ENCODE data around the gene WFS1. TPM values are rescaled to one million over a fixed set of nuclear protein-coding genes. Genes with fewer than 3 reads are reported as not detected.

Gene WFS1
- total and polyA plus RNA-seq, 2 of the 13 experiments (the other 11 are each of a cell fraction or from before 2014, with no cell fraction given), result 39.1 to 42.2 TPM

DNA sequence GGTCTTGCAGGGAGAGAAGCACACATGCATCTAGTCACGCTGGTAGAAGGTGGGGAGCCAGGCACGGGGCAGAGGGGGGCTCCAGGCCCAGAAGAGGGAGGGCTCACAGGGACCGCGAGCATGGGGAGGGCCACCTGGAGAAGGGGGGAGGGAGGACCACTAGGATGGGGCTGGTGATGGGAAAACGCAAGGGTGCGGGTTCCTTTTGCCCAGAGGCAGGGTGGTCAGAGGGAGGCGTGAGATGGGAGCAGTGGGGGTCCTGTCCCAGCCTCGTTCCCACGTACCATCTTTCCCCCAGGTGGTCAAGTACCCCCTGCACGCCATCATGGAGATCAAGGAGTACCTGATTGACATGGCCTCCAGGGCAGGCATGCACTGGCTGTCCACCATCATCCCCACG is 30.7 kb downstream of the WFS1 start:
- no peaks in the 10 kb centered on the region for H3K27me3 ChIP-seq (ENCODE audit: control insufficient read depth in 1 of 2, insufficient read depth in 2 of 2, low read length in 2 of 2)
- intact Hi-C loops (cut with micrococcal nuclease; ENCODE audit: unreplicated experiment) (no loop called here), in situ Hi-C loops (cut with HindIII; ENCODE audit: extremely low pct_ligation_motif_present, low pct_unique_long_range_greater_than_20kb) (no loop called here)
- H3K4me2 ChIP-seq (ENCODE audit: low read depth, low read length), result no peak overlapping the region
- H2AFZ ChIP-seq (ENCODE audit: low read length), result no peak overlapping the region
- H3K9me3 ChIP-seq (ENCODE audit: low read length), result no peaks in the 10 kb centered on the region
- H3K27ac ChIP-seq (ENCODE audit: extremely low read length, insufficient read depth, low read length), result no peak overlapping the region
- H4K20me1 ChIP-seq (ENCODE audit: insufficient read depth, low read length), result no peaks in the 10 kb centered on the region
- POLR2A ChIA-PET, result interaction anchor here (1.0 kb wide), 1 partner anchor 9 kb away, joined by 3 read pairs; no protein-coding TSS in a partner anchor
- peaks cover 41 to 60% of the 10 kb centered on the region in 2 experiments for H3K36me3 ChIP-seq (replicated peaks in 1 of 2; ENCODE audit: control insufficient read depth in 1 of 2, insufficient read depth in 2 of 2, low read length in 2 of 2)
- WGBS (ENCODE audit: low lambda C conversion rate), result 89% methylated on average over 11 of the region's 11 CpGs
- no peaks in the 10 kb centered on the region for H3K4me1 ChIP-seq (ENCODE audit: insufficient read depth, low read length)
- BruUV-seq (replicated peaks), result no TSS peak
- DNase-seq (ENCODE audit: low spot score) (no peak), ATAC-seq (no peak), FAIRE-seq (no peak)
- H3K9ac ChIP-seq (ENCODE audit: insufficient read depth, low read depth, low read length), result no peak overlapping the region
- H3K79me2 ChIP-seq (ENCODE audit: insufficient read depth, low read length), result no peaks in the 10 kb centered on the region
- no peak overlapping the region for H3K4me3 ChIP-seq (replicated peaks in 1 of 3; ENCODE audit: insufficient read depth in 1 of 3, low read depth in 2 of 3, low read length in 3 of 3)
- CTCF ChIA-PET (ENCODE audit: low intra/inter-chr PET ratio, low total read pairs), result no interaction called here
- no peak for TF ChIP-seq PRMT3 (CRISPR knock-in tag; IDR thresholded peaks at IDR 0.05; ENCODE audit: borderline replicate concordance, low read depth)
- TF ChIP-seq, protein P1, sequence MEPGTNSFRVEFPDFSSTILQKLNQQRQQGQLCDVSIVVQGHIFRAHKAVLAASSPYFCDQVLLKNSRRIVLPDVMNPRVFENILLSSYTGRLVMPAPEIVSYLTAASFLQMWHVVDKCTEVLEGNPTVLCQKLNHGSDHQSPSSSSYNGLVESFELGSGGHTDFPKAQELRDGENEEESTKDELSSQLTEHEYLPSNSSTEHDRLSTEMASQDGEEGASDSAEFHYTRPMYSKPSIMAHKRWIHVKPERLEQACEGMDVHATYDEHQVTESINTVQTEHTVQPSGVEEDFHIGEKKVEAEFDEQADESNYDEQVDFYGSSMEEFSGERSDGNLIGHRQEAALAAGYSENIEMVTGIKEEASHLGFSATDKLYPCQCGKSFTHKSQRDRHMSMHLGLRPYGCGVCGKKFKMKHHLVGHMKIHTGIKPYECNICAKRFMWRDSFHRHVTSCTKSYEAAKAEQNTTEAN (CRISPR knock-in tag; conservative IDR thresholded peaks at IDR 0.05), result no peak
- no peak for TF ChIP-seq KDM5B (CRISPR knock-in tag; IDR thresholded peaks at IDR 0.05; ENCODE audit: borderline replicate concordance)
- TF ChIP-seq ZNF367 (CRISPR knock-in tag; IDR thresholded peaks at IDR 0.05; ENCODE audit: borderline replicate concordance), result no peak
- no peak for TF ChIP-seq IRF2 (CRISPR knock-in tag; IDR thresholded peaks at IDR 0.05)
- TF ChIP-seq, protein P2, sequence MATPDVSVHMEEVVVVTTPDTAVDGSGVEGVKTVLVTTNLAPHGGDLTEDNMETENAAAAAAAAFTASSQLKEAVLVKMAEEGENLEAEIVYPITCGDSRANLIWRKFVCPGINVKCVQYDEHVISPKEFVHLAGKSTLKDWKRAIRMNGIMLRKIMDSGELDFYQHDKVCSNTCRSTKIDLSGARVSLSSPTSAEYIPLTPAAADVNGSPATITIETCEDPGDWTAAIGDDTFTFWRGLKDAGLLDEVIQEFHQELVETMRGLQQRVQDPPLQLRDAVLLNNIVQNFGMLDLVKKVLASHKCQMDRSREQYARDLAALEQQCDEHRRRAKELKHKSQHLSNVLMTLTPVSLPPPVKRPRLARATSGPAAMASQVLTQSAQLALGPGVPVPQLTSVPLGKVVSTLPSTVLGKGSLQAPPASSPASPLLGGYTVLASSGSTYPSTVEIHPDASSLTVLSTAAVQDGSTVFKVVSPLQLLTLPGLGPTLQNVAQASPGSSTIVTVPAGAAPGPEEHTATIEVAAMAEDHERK (CRISPR knock-in tag; IDR thresholded peaks at IDR 0.05; ENCODE audit: low read depth), result no peak
- no peak for TF ChIP-seq TBX3 (IDR thresholded peaks at IDR 0.05; ENCODE audit: borderline replicate concordance)
- TF ChIP-seq ZNF605 (CRISPR knock-in tag; IDR thresholded peaks at IDR 0.05), result no peak
- TF ChIP-seq XBP1 (CRISPR knock-in tag; IDR thresholded peaks at IDR 0.05), result no peak
- TF ChIP-seq, protein P3, sequence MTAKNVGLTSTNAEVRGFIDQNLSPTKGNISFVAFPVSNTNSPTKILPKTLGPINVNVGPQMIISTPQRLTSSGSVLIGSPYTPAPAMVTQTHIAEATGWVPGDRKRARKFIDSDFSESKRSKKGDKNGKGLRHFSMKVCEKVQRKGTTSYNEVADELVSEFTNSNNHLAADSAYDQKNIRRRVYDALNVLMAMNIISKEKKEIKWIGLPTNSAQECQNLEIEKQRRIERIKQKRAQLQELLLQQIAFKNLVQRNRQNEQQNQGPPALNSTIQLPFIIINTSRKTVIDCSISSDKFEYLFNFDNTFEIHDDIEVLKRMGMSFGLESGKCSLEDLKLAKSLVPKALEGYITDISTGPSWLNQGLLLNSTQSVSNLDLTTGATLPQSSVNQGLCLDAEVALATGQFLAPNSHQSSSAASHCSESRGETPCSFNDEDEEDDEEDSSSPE (CRISPR knock-in tag; IDR thresholded peaks at IDR 0.05), result no peak
- no peak for TF ChIP-seq ZNF124 (CRISPR knock-in tag; IDR thresholded peaks at IDR 0.05)
- TF ChIP-seq, protein P4, sequence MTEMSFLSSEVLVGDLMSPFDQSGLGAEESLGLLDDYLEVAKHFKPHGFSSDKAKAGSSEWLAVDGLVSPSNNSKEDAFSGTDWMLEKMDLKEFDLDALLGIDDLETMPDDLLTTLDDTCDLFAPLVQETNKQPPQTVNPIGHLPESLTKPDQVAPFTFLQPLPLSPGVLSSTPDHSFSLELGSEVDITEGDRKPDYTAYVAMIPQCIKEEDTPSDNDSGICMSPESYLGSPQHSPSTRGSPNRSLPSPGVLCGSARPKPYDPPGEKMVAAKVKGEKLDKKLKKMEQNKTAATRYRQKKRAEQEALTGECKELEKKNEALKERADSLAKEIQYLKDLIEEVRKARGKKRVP (CRISPR knock-in tag; IDR thresholded peaks at IDR 0.05), result no peak
- no peak for TF ChIP-seq AGO2 (optimal IDR thresholded peaks at IDR 0.05; ENCODE audit: low read depth, low read length)
- TF ChIP-seq ZNF292 (CRISPR knock-in tag; IDR thresholded peaks at IDR 0.05; ENCODE audit: borderline replicate concordance, low read depth), result no peak
- TF ChIP-seq ZNF747 (CRISPR knock-in tag; IDR thresholded peaks at IDR 0.05; ENCODE audit: borderline replicate concordance), result no peak
